ENCODE measurements around the gene NRBF2.

NRBF2 gene

DNA sequence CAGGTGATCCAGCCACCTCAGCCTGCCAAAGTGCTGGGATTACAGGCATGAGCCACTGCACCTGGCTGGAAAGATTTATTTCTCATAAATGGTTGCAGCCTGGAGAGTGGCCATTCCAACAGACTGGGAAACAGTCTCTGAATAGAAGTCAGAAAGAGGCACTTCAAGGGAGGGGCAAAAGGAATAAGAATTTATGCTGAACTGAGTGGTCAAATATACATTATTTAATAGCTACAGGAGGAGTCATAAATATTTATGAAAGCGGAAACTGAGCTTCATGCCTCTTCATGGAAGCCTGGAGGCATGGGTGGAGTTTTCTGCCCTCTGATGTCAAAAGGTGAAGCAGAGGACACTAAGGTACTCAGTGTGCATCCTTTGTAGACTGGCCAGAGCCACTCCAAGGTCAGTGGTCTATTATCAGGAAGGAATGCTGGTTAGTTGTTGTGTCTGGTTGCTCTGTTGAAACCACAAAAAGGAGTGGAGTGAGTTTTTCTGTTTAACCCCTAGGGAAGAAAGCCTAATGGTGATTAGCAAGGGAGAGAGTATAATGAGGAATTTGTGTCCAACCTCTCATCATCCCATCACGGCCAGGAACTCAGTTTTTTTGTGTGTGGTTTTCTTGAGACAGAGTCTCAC is 9.3 kb upstream of the NRBF2 start:
- no peak overlapping the region for H2BK5ac ChIP-seq (ENCODE audit: low read depth, low read length, poor library complexity)
- H4K91ac ChIP-seq (ENCODE audit: low read depth, low read length), result no peak overlapping the region
- no peak overlapping the region for H4K12ac ChIP-seq (ENCODE audit: low read depth, low read length)
- no peak overlapping the region for H3K27ac ChIP-seq (ENCODE audit: low read depth, low read length)
- no peaks in the 10 kb centered on the region for H3K27me3 ChIP-seq (ENCODE audit: insufficient read depth, low read length)
- peaks cover 2% of the 10 kb centered on the region for H3K9me3 ChIP-seq (ENCODE audit: insufficient read depth, low read depth, low read length)
- no peaks in the 10 kb centered on the region for H3K4me1 ChIP-seq (ENCODE audit: control insufficient read depth in 1 of 2, insufficient read depth in 2 of 2, low read length in 2 of 2)
- no peaks in the 10 kb centered on the region for H3K79me1 ChIP-seq (ENCODE audit: low read length)
- H3K18ac ChIP-seq (ENCODE audit: low read length), result no peak overlapping the region
- H2AFZ ChIP-seq (ENCODE audit: insufficient read depth, low read length, poor library complexity), result no peak overlapping the region
- DNase-seq, result no peak
- no peak overlapping the region for H2AK5ac ChIP-seq (ENCODE audit: low read length)
- no peak overlapping the region for H3K14ac ChIP-seq (ENCODE audit: low read length)
- H2BK120ac ChIP-seq (ENCODE audit: insufficient read depth, low read length, poor library complexity), result no peak overlapping the region
- H3K4me2 ChIP-seq (ENCODE audit: low read length), result no peak overlapping the region
- no peak overlapping the region for H4K8ac ChIP-seq (ENCODE audit: low read depth, low read length)
- H3K23ac ChIP-seq (ENCODE audit: low read length), result no peak overlapping the region
- no peak overlapping the region for H3K4ac ChIP-seq (ENCODE audit: low read depth, low read length)
- H2BK12ac ChIP-seq (ENCODE audit: low read length), result no peak overlapping the region
- H3K9ac ChIP-seq (ENCODE audit: low read length), result no peak overlapping the region
- no CpG with 5 or more reads among the region's 2 CpGs for WGBS (ENCODE audit: extremely low coverage, insufficient coverage, insufficient read length)
- H3K4me3 ChIP-seq (ENCODE audit: low read depth, low read length), result no peak overlapping the region
- H3K79me2 ChIP-seq (ENCODE audit: control insufficient read depth, insufficient read depth, low read length, poor library complexity), result no peaks in the 10 kb centered on the region
- no peaks in the 10 kb centered on the region for H3K36me3 ChIP-seq (ENCODE audit: control insufficient read depth in 1 of 2, insufficient read depth in 2 of 2, low read length in 2 of 2)

GRCh38 chr10:63125459-63125858 is 7.7 kb upstream of the NRBF2 start:
- no peak overlapping the region for H2BK5ac ChIP-seq (ENCODE audit: low read depth, low read length, poor library complexity)
- no peak overlapping the region for H3K18ac ChIP-seq (ENCODE audit: low read length)
- H2AK5ac ChIP-seq (ENCODE audit: low read length), result no peak overlapping the region
- H3K23ac ChIP-seq (ENCODE audit: low read length), result no peak overlapping the region
- no peak overlapping the region for H3K14ac ChIP-seq (ENCODE audit: low read length)
- no peak overlapping the region for H3K4me3 ChIP-seq (ENCODE audit: low read depth, low read length)
- no peaks in the 10 kb centered on the region for H3K27me3 ChIP-seq (ENCODE audit: insufficient read depth, low read length)
- no peaks in the 10 kb centered on the region for H3K4me1 ChIP-seq (ENCODE audit: control insufficient read depth in 1 of 2, insufficient read depth in 2 of 2, low read length in 2 of 2)
- no peaks in the 10 kb centered on the region for H3K36me3 ChIP-seq (ENCODE audit: control insufficient read depth in 1 of 2, insufficient read depth in 2 of 2, low read length in 2 of 2)
- H3K79me2 ChIP-seq (ENCODE audit: control insufficient read depth, insufficient read depth, low read length, poor library complexity), result no peaks in the 10 kb centered on the region
- no peak overlapping the region for H4K91ac ChIP-seq (ENCODE audit: low read depth, low read length)
- no peak overlapping the region for H3K9ac ChIP-seq (ENCODE audit: low read length)
- H4K12ac ChIP-seq (ENCODE audit: low read depth, low read length), result no peak overlapping the region
- no CpG with 5 or more reads among the region's 2 CpGs for WGBS (ENCODE audit: extremely low coverage, insufficient coverage, insufficient read length)
- no peak overlapping the region for H2BK12ac ChIP-seq (ENCODE audit: low read length)
- H2BK120ac ChIP-seq (ENCODE audit: insufficient read depth, low read length, poor library complexity), result no peak overlapping the region
- no peak overlapping the region for H4K8ac ChIP-seq (ENCODE audit: low read depth, low read length)
- no peak overlapping the region for H3K4me2 ChIP-seq (ENCODE audit: low read length)
- H2AFZ ChIP-seq (ENCODE audit: insufficient read depth, low read length, poor library complexity), result no peak overlapping the region
- H3K79me1 ChIP-seq (ENCODE audit: low read length), result no peaks in the 10 kb centered on the region
- no peak overlapping the region for H3K4ac ChIP-seq (ENCODE audit: low read depth, low read length)
- H3K27ac ChIP-seq (ENCODE audit: low read depth, low read length), result no peak overlapping the region
- no peak for DNase-seq
- no peaks in the 10 kb centered on the region for H3K9me3 ChIP-seq (ENCODE audit: insufficient read depth, low read depth, low read length)

- Histone ChIP-seq H4K12ac (ENCODE audit: low read depth, low read length) (no peak overlapping the region), H3K4ac (ENCODE audit: low read depth, low read length) (no peak overlapping the region), H3K27me3 (ENCODE audit: insufficient read depth, low read length) (no peaks in the 10 kb centered on the region), H3K4me2 (ENCODE audit: low read length) (no peak overlapping the region), H2BK120ac (ENCODE audit: insufficient read depth, low read length, poor library complexity) (no peak overlapping the region), H3K36me3 (ENCODE audit: control insufficient read depth in 1 of 2, insufficient read depth in 2 of 2, low read length in 2 of 2) (no peaks in the 10 kb centered on the region), H2BK5ac (ENCODE audit: low read depth, low read length, poor library complexity) (no peak overlapping the region), H2AK5ac (ENCODE audit: low read length) (no peak overlapping the region), H4K91ac (ENCODE audit: low read depth, low read length) (no peak overlapping the region), H2BK12ac (ENCODE audit: low read length) (no peak overlapping the region), H3K23ac (ENCODE audit: low read length) (no peak overlapping the region), H3K14ac (ENCODE audit: low read length) (no peak overlapping the region), H3K79me2 (ENCODE audit: control insufficient read depth, insufficient read depth, low read length, poor library complexity) (peaks cover 3% of the 10 kb centered on the region), H3K4me3 (ENCODE audit: low read depth, low read length) (no peak overlapping the region), H3K9me3 (ENCODE audit: insufficient read depth, low read depth, low read length) (no peaks in the 10 kb centered on the region), H3K9ac (ENCODE audit: low read length) (no peak overlapping the region), H2AFZ (ENCODE audit: insufficient read depth, low read length, poor library complexity) (no peak overlapping the region), H3K27ac (ENCODE audit: low read depth, low read length) (no peak overlapping the region), H3K18ac (ENCODE audit: low read length) (no peak overlapping the region), H3K4me1 (ENCODE audit: control insufficient read depth in 1 of 2, insufficient read depth in 2 of 2, low read length in 2 of 2) (no peaks in the 10 kb centered on the region), H4K8ac (ENCODE audit: low read depth, low read length) (no peak overlapping the region), H3K79me1 (ENCODE audit: low read length) (peaks cover 3% of the 10 kb centered on the region)
- DNase-seq, result no peak
- WGBS (ENCODE audit: extremely low coverage, insufficient coverage, insufficient read length), result no CpG with 5 or more reads among the region's 4 CpGs
These were observed 4.7 kb upstream of the NRBF2 start for GRCh38 chr10:63128443-63128842.

- no peak for DNase-seq
- Histone ChIP-seq H3K23ac (ENCODE audit: low read length) (no peak overlapping the region), H3K4me2 (ENCODE audit: low read length) (no peak overlapping the region), H3K27me3 (ENCODE audit: insufficient read depth, low read length) (no peaks in the 10 kb centered on the region), H2BK5ac (ENCODE audit: low read depth, low read length, poor library complexity) (no peak overlapping the region), H3K27ac (ENCODE audit: low read depth, low read length) (no peak overlapping the region), H3K4me1 (ENCODE audit: control insufficient read depth in 1 of 2, insufficient read depth in 2 of 2, low read length in 2 of 2) (no peaks in the 10 kb centered on the region), H2BK120ac (ENCODE audit: insufficient read depth, low read length, poor library complexity) (no peak overlapping the region), H3K79me2 (ENCODE audit: control insufficient read depth, insufficient read depth, low read length, poor library complexity) (peaks cover 6% of the 10 kb centered on the region), H3K18ac (ENCODE audit: low read length) (no peak overlapping the region), H3K4me3 (ENCODE audit: low read depth, low read length) (no peak overlapping the region), H2AFZ (ENCODE audit: insufficient read depth, low read length, poor library complexity) (no peak overlapping the region), H3K9me3 (ENCODE audit: insufficient read depth, low read depth, low read length) (no peaks in the 10 kb centered on the region), H3K9ac (ENCODE audit: low read length) (no peak overlapping the region), H2BK12ac (ENCODE audit: low read length) (no peak overlapping the region), H4K91ac (ENCODE audit: low read depth, low read length) (no peak overlapping the region), H3K4ac (ENCODE audit: low read depth, low read length) (no peak overlapping the region), H3K14ac (ENCODE audit: low read length) (no peak overlapping the region), H3K79me1 (ENCODE audit: low read length) (peaks cover 7% of the 10 kb centered on the region), H2AK5ac (ENCODE audit: low read length) (no peak overlapping the region), H4K8ac (ENCODE audit: low read depth, low read length) (no peak overlapping the region), H3K36me3 (ENCODE audit: control insufficient read depth in 1 of 2, insufficient read depth in 2 of 2, low read length in 2 of 2) (no peaks in the 10 kb centered on the region), H4K12ac (ENCODE audit: low read depth, low read length) (no peak overlapping the region)
- no CpG with 5 or more reads among the region's 6 CpGs for WGBS (ENCODE audit: extremely low coverage, insufficient coverage, insufficient read length)
These were observed 3.2 kb upstream of the NRBF2 start for GRCh38 chr10:63129888-63130287.
